ENCODE results near the gene ZNF581. TPM values are rescaled to one million over a fixed set of nuclear protein-coding genes. Genes with fewer than 3 reads are reported as not detected.

Gene ZNF581
- total RNA-seq, 1 donor from 2014 or later, result 15.5 TPM

DNA sequence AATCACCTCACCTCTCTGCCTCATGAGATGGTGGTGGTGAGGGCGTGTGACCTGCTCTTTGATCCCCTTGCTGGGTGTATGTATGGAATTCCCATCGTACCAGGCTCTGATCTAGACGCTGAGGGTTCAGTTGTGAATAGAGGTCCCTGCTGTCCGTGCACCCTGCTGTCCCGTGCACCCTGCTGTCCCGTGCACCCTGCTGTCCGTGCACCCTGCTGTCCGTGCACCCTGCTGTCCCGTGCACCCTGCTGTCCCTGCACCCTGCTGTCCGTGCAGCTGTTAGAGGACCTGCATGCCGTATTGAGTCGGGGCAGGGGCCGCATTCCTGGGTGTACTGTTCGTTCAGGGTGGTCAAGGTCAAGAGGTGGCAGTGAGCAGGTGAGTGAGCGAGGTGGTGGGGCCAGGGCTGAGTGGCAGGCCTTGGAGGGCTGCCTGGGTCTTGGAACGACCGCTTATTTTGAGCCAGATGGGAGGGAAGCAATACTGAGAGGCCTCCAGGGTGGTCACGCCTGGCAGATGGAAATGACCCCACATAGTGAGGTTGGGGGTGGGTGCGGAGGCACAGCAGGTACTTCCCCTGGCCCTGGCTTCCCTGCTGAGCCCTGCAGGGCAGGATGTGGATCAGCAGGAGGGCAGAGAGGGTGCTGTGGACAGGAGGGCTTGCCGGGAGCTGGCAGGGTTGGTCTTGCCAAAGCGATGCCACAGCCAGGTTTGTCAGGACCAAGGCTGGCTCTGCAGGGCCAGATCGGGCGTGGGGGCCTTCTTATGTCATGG is 27.0 kb downstream of the ZNF581 start:
- Histone ChIP-seq H3K9me3 (no peaks in the 10 kb centered on the region), H3K4me3 (no peak overlapping the region), H3K36me3 (peaks cover 0 to 68% of the 10 kb centered on the region in 2 donors), H3K4me1 (peaks cover 13% of the 10 kb centered on the region), H3K27ac (no peak overlapping the region), H3K27me3 (no peaks in the 10 kb centered on the region)
- TF ChIP-seq POLR2AphosphoS5 (IDR thresholded peaks at IDR 0.05; ENCODE audit: insufficient read depth in 1 of 2, low read depth in 1 of 2) (no peak), POLR2A (IDR thresholded peaks at IDR 0.05) (no peak)
- TF ChIP-seq, protein P1, sequence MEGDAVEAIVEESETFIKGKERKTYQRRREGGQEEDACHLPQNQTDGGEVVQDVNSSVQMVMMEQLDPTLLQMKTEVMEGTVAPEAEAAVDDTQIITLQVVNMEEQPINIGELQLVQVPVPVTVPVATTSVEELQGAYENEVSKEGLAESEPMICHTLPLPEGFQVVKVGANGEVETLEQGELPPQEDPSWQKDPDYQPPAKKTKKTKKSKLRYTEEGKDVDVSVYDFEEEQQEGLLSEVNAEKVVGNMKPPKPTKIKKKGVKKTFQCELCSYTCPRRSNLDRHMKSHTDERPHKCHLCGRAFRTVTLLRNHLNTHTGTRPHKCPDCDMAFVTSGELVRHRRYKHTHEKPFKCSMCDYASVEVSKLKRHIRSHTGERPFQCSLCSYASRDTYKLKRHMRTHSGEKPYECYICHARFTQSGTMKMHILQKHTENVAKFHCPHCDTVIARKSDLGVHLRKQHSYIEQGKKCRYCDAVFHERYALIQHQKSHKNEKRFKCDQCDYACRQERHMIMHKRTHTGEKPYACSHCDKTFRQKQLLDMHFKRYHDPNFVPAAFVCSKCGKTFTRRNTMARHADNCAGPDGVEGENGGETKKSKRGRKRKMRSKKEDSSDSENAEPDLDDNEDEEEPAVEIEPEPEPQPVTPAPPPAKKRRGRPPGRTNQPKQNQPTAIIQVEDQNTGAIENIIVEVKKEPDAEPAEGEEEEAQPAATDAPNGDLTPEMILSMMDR (IDR thresholded peaks at IDR 0.05), result no peak
- intact Hi-C loops (cut with DNase I), result no loop called here
- peak; percentile 95 to 100 for DNase-seq (ENCODE audit: extremely low spot score in 2 of 2)

DNA sequence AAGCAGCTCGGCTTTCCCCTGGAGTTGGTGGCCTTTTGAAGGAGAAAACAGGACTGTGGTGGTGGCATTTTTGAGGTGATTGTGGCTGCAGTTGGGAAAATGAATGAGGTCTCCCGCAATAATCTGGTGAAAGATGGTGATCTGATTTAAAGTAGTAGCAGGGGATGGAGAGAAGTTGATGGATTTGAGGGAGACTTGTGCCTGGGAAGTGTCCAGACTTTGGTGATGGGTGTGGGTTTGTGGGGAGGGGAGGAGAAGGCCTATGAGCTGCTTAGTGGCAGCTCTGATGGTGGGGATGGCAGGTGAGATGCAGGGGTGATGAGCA is 27.6 kb downstream of the ZNF581 start:
- Histone ChIP-seq H3K4me3 (no peak overlapping the region), H3K9me3 (no peaks in the 10 kb centered on the region), H3K4me1 (peaks cover 18% of the 10 kb centered on the region), H3K27ac (no peak overlapping the region), H3K36me3 (peaks cover 0 to 62% of the 10 kb centered on the region in 2 donors), H3K27me3 (no peaks in the 10 kb centered on the region)
- intact Hi-C loops (cut with DNase I), result no loop called here
- TF ChIP-seq, protein P1 (IDR thresholded peaks at IDR 0.05), result no peak
- TF ChIP-seq POLR2A (IDR thresholded peaks at IDR 0.05) (no peak), POLR2AphosphoS5 (IDR thresholded peaks at IDR 0.05; ENCODE audit: insufficient read depth in 1 of 2, low read depth in 1 of 2) (no peak)
- DNase-seq (ENCODE audit: extremely low spot score in 2 of 2), result no peak

DNA sequence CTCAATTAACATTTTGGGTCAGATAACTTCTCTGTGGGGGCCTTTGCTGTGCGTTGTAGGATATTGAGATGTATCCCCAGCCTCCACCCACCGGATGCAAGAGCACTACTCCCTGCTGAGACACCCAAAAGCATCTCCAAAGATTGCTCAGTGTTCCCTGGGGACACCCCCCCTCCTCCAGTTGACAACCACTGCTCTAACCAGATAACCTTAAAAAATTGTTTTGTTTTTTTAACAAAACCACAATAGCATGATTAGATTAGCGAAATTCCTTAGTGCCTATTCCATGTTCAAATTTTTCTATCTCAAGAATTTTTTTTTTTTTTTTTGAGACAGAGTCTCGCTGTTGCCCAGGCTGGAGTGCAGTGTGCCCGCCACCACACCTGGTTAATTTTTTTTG is 29.0 kb downstream of the ZNF581 start:
- DNase-seq (ENCODE audit: extremely low spot score in 2 of 2), result no peak
- Histone ChIP-seq H3K4me1 (peaks cover 32% of the 10 kb centered on the region), H3K9me3 (no peaks in the 10 kb centered on the region), H3K36me3 (peaks cover 0 to 51% of the 10 kb centered on the region in 2 donors), H3K4me3 (no peak overlapping the region), H3K27me3 (no peaks in the 10 kb centered on the region), H3K27ac (no peak overlapping the region)
- intact Hi-C loops (cut with DNase I), result no loop called here
- no peak for TF ChIP-seq POLR2A (IDR thresholded peaks at IDR 0.05)
- no peak for TF ChIP-seq POLR2AphosphoS5 (IDR thresholded peaks at IDR 0.05; ENCODE audit: insufficient read depth in 1 of 2, low read depth in 1 of 2)
- TF ChIP-seq, protein P1 (IDR thresholded peaks at IDR 0.05), result no peak

DNA sequence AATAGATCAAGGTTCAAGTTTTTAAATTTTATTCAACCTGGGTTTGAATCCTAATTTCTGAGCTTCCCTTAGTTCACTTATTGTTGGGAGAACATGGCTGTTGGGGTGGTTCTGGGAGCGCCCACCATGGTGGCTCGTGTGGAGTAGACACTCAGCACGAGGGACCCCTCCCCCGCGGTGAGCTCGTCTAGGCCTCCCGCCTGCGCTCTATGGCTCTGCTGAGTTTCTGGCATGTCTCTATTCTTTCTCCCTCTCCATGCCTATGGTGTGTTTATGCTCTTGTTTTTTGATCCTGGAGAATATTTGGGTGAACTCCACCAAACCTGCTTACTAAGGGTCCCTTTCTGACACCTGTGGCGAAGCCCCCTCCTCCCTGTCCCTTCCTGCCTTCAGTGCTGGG is 30.0 kb downstream of the ZNF581 start:
- no peak for DNase-seq (ENCODE audit: extremely low spot score in 2 of 2)
- peaks cover 43% of the 10 kb centered on the region for H3K4me1 ChIP-seq
- no peak overlapping the region for H3K27ac ChIP-seq
- H3K4me3 ChIP-seq, result no peak overlapping the region
- TF ChIP-seq, protein P1 (IDR thresholded peaks at IDR 0.05), result no peak
- TF ChIP-seq POLR2A (IDR thresholded peaks at IDR 0.05) (no peak), POLR2AphosphoS5 (IDR thresholded peaks at IDR 0.05; ENCODE audit: insufficient read depth in 1 of 2, low read depth in 1 of 2) (no peak)
- H3K36me3 ChIP-seq, result peaks cover 0 to 46% of the 10 kb centered on the region in 2 donors
- intact Hi-C loops (cut with DNase I), result no loop called here
- no peaks in the 10 kb centered on the region for H3K9me3 ChIP-seq
- H3K27me3 ChIP-seq, result no peaks in the 10 kb centered on the region

DNA sequence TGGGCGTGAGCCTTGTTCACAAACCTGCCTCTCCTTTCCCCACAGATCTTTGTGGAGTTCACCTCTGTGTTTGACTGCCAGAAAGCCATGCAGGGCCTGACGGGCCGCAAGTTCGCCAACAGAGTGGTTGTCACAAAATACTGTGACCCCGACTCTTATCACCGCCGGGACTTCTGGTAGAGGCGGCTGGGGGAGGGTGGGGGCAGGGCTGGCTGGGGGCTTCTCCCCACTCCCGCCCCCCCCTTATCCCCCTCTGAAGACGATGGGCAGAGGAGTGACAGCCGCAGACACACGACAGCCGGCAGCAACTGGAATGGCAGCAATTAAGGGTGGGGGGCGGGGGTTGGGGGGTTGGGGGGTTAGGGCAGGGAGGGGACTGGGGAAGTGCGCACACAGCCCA is 30.4 kb downstream of the ZNF581 start:
- no peaks in the 10 kb centered on the region for H3K9me3 ChIP-seq
- TF ChIP-seq POLR2A (IDR thresholded peaks at IDR 0.05), result no peak
- no peak for TF ChIP-seq POLR2AphosphoS5 (IDR thresholded peaks at IDR 0.05; ENCODE audit: insufficient read depth in 1 of 2, low read depth in 1 of 2)
- TF ChIP-seq, protein P1 (IDR thresholded peaks at IDR 0.05), result no peak
- no peak overlapping the region for H3K4me3 ChIP-seq
- intact Hi-C loops (cut with DNase I), result no loop called here
- H3K27me3 ChIP-seq, result no peaks in the 10 kb centered on the region
- H3K36me3 ChIP-seq, result peaks cover 0 to 46% of the 10 kb centered on the region in 2 donors
- no peak overlapping the region for H3K27ac ChIP-seq
- no peak for DNase-seq (ENCODE audit: extremely low spot score in 2 of 2)
- H3K4me1 ChIP-seq, result peaks cover 47% of the 10 kb centered on the region
